Activated CD8-positive, alpha-beta T cell treated with anti-CD3 and anti-CD28 coated beads, Interleukin-2, amount 10 ng/mL, durations not matched to agents 7 days and 5 days (primary cell): ENCODE results near the gene PHRF1. TPM values are rescaled to one million over a fixed set of nuclear protein-coding genes. Genes with fewer than 3 reads are reported as not detected.

Source experiments
- ATAC-seq: fragments of 150-1000 bp; cut with Tn5 transposase; one replicate; pipeline ENCODE4 v1.10.0; 2021; ENCODE audit warnings: moderate library complexity
- CTCF ChIA-PET: fragments of 350-600 bp; sonication (Branson Sonifier 250); formaldehyde crosslinking; loops from one replicate; lab custom pipeline; 2021; ENCODE audit warnings: antibody characterized with exemption; lab: Charles Lee
- POLR2A ChIA-PET: fragments of 350-600 bp; sonication (Branson Sonifier 250); formaldehyde crosslinking; loops from one replicate; lab custom pipeline; 2021; ENCODE audit warnings: antibody characterized with exemption; lab: Charles Lee
- DNase-seq: peaks from one replicate; pipeline ENCODE4 v3.0.0-alpha.2; 2020
- H3K27ac Mint-ChIP-seq: one replicate; pipeline ENCODE4 v1.8.0; 2021; ENCODE audit warnings: mild to moderate bottlenecking, mixed read lengths
- H3K27me3 Mint-ChIP-seq: one replicate; pipeline ENCODE4 v1.8.0; 2021; ENCODE audit warnings: low read depth, mixed read lengths
- H3K36me3 Mint-ChIP-seq: one replicate; pipeline ENCODE4 v1.8.0; 2021; ENCODE audit warnings: low read depth, mixed read lengths
- H3K4me1 Mint-ChIP-seq: one replicate; pipeline ENCODE4 v1.8.0; 2021; ENCODE audit warnings: low read depth, mixed read lengths
- H3K4me3 Mint-ChIP-seq: one replicate; pipeline ENCODE4 v1.8.0; 2021; ENCODE audit warnings: mild to moderate bottlenecking, mixed read lengths
- H3K9me3 Mint-ChIP-seq: one replicate; pipeline ENCODE4 v1.8.0; 2022; ENCODE audit warnings: mixed read lengths; ENCODE audit not compliant: insufficient read depth
- total RNA-seq, 2 experiments: library from RNA; stranded (reverse); gene quantifications; one replicate each; pipeline ENCODE4 v1.2.3, GENCODE V29; 2021

Gene PHRF1
- total RNA-seq, 2 experiments from 2014 or later = 53.7 to 58.1 TPM

- peaks cover 44% of the 10 kb centered on the region for H3K36me3 Mint-ChIP-seq
- POLR2A ChIA-PET = no interaction called here
- no peaks in the 10 kb centered on the region for H3K9me3 Mint-ChIP-seq
- DNase-seq = no peak
- H3K27me3 Mint-ChIP-seq = no peaks in the 10 kb centered on the region
- peak overlapping the region; percentile 72 for H3K27ac Mint-ChIP-seq
- ATAC-seq = no peak
- no peak overlapping the region for H3K4me3 Mint-ChIP-seq
- CTCF ChIA-PET = no interaction called here
- peaks cover 2% of the 10 kb centered on the region for H3K4me1 Mint-ChIP-seq
These were observed 30.9 kb downstream of the PHRF1 start for GRCh38 chr11:607020-607780.

- POLR2A ChIA-PET = interaction anchor here (0.7 kb wide), 1 partner anchor 20 kb away, joined by 3 read pairs; no protein-coding TSS in a partner anchor
- Mint-ChIP-seq H3K36me3 (peaks cover 46% of the 10 kb centered on the region), H3K4me3 (no peak overlapping the region), H3K9me3 (no peaks in the 10 kb centered on the region), H3K4me1 (peaks cover 6% of the 10 kb centered on the region), H3K27ac (no peak overlapping the region), H3K27me3 (no peaks in the 10 kb centered on the region)
- CTCF ChIA-PET = interaction anchor here (1.2 kb wide), 1 partner anchor 54 kb away, joined by 3 read pairs; no protein-coding TSS in a partner anchor
- ATAC-seq (no peak), DNase-seq (no peak)
These were observed 31.8 kb downstream of the PHRF1 start for GRCh38 chr11:607971-608659.

GRCh38 chr11:608791-609251 lies 32.6 kb downstream of the PHRF1 start:
- Mint-ChIP-seq H3K4me3 (no peak overlapping the region), H3K27me3 (no peaks in the 10 kb centered on the region), H3K36me3 (peaks cover 50% of the 10 kb centered on the region), H3K4me1 (peaks cover 10% of the 10 kb centered on the region), H3K27ac (no peak overlapping the region), H3K9me3 (no peaks in the 10 kb centered on the region)
- CTCF ChIA-PET = interaction anchor here (1.2 kb wide), 1 partner anchor 54 kb away, joined by 3 read pairs; no protein-coding TSS in a partner anchor
- POLR2A ChIA-PET = interaction anchor here (0.7 kb wide), 1 partner anchor 21 kb away, joined by 3 read pairs; no protein-coding TSS in a partner anchor
- DNase-seq = no peak
- ATAC-seq = no peak

- ChIA-PET CTCF (no interaction called here), POLR2A (no interaction called here)
- H3K4me1 Mint-ChIP-seq = peaks cover 16% of the 10 kb centered on the region
- H3K4me3 Mint-ChIP-seq = no peak overlapping the region
- DNase-seq = no peak
- H3K27me3 Mint-ChIP-seq = no peaks in the 10 kb centered on the region
- no peak overlapping the region for H3K27ac Mint-ChIP-seq
- H3K9me3 Mint-ChIP-seq = no peaks in the 10 kb centered on the region
- no peak for ATAC-seq
- peaks cover 51% of the 10 kb centered on the region for H3K36me3 Mint-ChIP-seq
These were observed 33.1 kb downstream of the PHRF1 start for GRCh38 chr11:609341-609811.

- POLR2A ChIA-PET = interaction anchor here (0.9 kb wide), 1 partner anchor 46 kb away, joined by 3 read pairs; no protein-coding TSS in a partner anchor
- CTCF ChIA-PET = no interaction called here
- DNase-seq (no peak), ATAC-seq (no peak)
- Mint-ChIP-seq H3K9me3 (no peaks in the 10 kb centered on the region), H3K4me1 (peaks cover 18% of the 10 kb centered on the region), H3K27me3 (no peaks in the 10 kb centered on the region), H3K27ac (no peak overlapping the region), H3K36me3 (peaks cover 52% of the 10 kb centered on the region), H3K4me3 (no peak overlapping the region)
These were observed 34.0 kb downstream of the PHRF1 start for GRCh38 chr11:610146-610801.

- ATAC-seq (no peak), DNase-seq (no peak)
- Mint-ChIP-seq H3K27ac (peak overlapping the region; percentile 70), H3K9me3 (no peaks in the 10 kb centered on the region), H3K4me3 (no peak overlapping the region), H3K36me3 (peaks cover 52% of the 10 kb centered on the region), H3K4me1 (peaks cover 23% of the 10 kb centered on the region), H3K27me3 (no peaks in the 10 kb centered on the region)
- ChIA-PET CTCF (interaction anchor here (2.7 kb wide), 1 partner anchor 56 kb away, joined by 15 read pairs; no protein-coding TSS in a partner anchor), POLR2A (interaction anchor here (0.7 to 3.7 kb wide), 4 partner anchors 23 to 70 kb away, joined by 3 to 27 read pairs (median 3); no protein-coding TSS in a partner anchor)
These were observed 35.0 kb downstream of the PHRF1 start for GRCh38 chr11:611001-611996.

- Mint-ChIP-seq H3K36me3 (peaks cover 44% of the 10 kb centered on the region), H3K27ac (peak overlapping the region; percentile 70), H3K27me3 (no peaks in the 10 kb centered on the region), H3K4me3 (peak overlapping the region; percentile 12), H3K4me1 (peaks cover 30% of the 10 kb centered on the region), H3K9me3 (no peaks in the 10 kb centered on the region)
- ChIA-PET POLR2A (interaction anchor here (0.7 to 3.7 kb wide), 6 partner anchors 16 to 69 kb away, joined by 3 to 27 read pairs (median 4); no protein-coding TSS in a partner anchor), CTCF (interaction anchor here (2.7 kb wide), 1 partner anchor 57 kb away, joined by 15 read pairs; no protein-coding TSS in a partner anchor)
- DNase-seq (peak; percentile 61), ATAC-seq (no peak)
These were observed 36.1 kb downstream of the PHRF1 start for GRCh38 chr11:612201-612960.

GRCh38 chr11:612961-613300 lies 36.7 kb downstream of the PHRF1 start:
- H3K4me3 Mint-ChIP-seq = no peak overlapping the region
- H3K36me3 Mint-ChIP-seq = peaks cover 41% of the 10 kb centered on the region
- ChIA-PET CTCF (interaction anchor here (2.7 kb wide), 1 partner anchor 58 kb away, joined by 15 read pairs; no protein-coding TSS in a partner anchor), POLR2A (interaction anchor here (0.9 to 3.7 kb wide), 3 partner anchors 24 to 165 kb away, joined by 4 to 27 read pairs (median 4); no protein-coding TSS in a partner anchor)
- no peak for ATAC-seq
- H3K27me3 Mint-ChIP-seq = no peaks in the 10 kb centered on the region
- DNase-seq = no peak
- no peaks in the 10 kb centered on the region for H3K9me3 Mint-ChIP-seq
- peak overlapping the region; percentile 70 for H3K27ac Mint-ChIP-seq
- H3K4me1 Mint-ChIP-seq = peaks cover 30% of the 10 kb centered on the region

GRCh38 chr11:613369-613968 lies 37.2 kb downstream of the PHRF1 start:
- Mint-ChIP-seq H3K4me3 (peak overlapping the region; percentile 95), H3K27ac (peak overlapping the region; percentile 90), H3K9me3 (no peaks in the 10 kb centered on the region), H3K27me3 (no peaks in the 10 kb centered on the region), H3K36me3 (peaks cover 37% of the 10 kb centered on the region), H3K4me1 (peaks cover 30% of the 10 kb centered on the region)
- DNase-seq = peak; percentile 89
- ChIA-PET POLR2A (interaction anchor here (0.8 to 3.7 kb wide), 6 partner anchors 11 to 296 kb away, joined by 3 to 27 read pairs (median 4); partner anchors contain the start of genes PHRF1 and RNH1), CTCF (interaction anchor here (2.7 kb wide), 1 partner anchor 59 kb away, joined by 15 read pairs; no protein-coding TSS in a partner anchor)
- peak; percentile 18 for ATAC-seq
